D341Med (cell line): ENCODE results near the gene MPRIP.
"Not testable (repeated sequence)": the region's sequence is repeated elsewhere in the genome, so short reads cannot be mapped to it uniquely, and the experiment has no call there.

ENCODE experiments used
- DNase-seq: peaks from one replicate; pipeline ENCODE4 v3.0.0; 2012; ENCODE audit warnings: low spot score

MPRIP gene

DNA sequence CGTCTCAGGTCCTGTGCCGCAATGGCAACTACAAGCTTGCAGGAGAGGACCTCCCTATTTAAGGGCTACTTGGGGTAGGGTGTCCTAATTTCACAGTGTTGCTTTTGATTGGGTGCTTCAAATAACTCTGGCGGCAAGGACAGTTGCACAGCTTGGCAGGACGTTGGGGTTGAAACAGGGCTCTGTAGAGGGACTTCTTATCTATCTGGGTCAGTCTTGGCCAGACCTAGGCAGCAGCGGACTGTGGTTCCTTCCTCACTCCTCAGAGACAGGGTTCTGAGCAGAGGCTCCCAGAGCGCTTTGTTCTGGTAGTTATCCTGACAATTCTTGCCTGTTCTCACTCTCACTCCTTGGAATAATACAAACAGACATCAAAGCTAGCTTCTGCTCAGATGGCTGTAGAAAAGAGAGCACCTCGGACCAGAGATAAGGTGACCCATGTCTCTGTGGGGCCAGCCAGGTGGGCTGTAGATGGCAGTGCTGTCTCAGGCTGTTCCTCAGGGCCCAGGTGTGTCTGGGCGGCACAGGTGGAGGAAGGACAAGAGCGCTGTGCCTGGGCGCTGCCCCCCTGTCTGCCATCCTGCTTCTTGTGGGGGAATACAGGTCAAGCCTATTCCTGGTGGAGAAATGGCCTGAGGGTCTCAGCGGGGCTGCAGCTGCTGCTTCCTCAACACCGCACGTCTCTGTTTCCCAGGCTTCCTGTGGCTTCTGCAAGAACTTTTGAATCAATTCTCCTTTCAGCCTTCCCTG is 102.8 kb downstream of the MPRIP start:
- DNase-seq: no peak

DNA sequence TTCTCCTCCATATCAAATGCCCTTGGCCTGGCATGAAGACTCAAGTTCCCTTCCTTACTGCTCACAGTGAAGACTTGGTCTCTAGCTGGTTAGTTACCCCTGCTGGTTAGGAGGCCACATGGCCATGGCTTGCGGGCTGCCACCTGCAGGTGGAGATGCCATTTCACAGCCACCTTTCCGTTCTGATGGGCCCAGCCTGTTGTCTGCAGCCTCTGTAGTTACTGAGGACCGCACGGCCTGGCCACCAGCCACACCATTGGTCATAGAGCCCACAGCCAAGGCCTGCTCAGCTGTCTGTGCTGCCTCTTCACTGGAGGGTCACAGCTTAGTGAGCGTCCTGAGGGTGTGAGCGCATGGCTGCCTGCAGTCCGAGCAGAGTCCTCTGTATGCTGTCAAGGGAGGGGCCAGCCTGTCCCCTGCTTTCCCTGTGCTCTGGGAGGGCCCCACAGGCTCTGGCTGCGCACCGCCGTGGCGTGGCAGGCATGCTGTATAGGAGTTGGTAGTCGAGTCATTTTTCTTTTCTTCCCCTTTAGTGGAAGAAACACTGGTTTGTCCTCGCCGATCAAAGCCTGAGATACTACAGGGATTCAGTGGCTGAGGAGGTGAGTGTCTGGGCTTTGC is 104.6 kb downstream of the MPRIP start:
- peak; percentile 52 for DNase-seq

DNA sequence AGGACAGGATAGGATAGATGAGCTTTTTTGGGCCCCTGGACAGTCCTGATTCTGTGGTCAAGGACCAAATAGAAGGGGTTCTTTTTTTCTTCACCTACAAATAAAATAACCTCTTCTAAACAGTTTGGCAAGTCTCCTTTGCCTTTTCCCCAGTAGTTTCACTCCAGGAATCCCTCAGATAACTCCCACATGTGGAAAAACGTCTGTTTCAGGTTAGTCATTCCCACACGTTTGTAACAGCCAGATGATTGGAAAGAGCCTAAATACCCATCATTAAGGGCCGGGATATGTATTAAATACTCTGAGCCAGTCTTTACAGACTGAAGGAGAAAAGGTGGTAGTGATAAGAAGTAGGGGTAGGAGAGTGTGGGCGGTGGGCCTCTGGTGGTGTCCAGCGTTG is 105.6 kb downstream of the MPRIP start:
- DNase-seq: no peak

DNA sequence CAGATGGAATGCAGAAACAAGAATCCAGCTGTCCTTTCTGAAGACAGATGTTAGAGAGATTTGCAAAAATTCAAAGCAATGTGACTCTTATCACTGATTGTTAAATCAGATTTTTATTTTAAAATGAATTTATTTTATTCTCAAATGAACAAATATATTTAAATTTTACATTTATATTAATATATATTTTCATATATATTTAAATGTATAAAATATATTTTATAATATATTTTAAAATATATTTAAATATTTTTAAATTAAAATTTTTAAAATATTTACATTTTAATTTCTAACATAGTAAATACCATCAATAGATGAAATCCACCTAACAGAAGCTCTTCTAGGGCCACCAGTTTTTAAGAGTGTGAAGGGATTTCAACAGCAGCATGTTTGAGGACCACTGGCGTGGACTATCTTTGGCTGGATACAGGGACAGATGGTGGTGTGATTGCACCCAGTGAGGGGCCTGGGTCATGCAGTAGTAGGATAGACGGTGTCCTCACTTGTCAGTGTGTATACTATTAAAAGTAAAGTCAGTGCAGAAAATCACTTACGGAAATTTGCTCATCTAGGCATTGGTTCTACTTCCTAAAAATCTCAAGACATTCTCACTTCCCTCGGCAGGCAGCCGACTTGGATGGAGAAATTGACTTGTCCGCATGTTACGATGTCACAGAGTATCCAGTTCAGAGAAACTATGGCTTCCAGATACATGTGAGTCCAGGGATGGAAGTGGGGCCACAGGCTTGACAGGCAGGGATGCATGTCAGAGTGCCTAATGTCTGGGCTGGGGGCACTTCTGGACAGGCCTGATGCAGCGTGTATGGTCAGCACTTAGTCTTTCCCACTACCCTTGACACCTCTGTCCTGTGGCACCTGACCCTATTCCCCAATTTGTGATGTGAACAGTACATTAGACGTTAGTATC is 107.5 kb downstream of the MPRIP start:
- no peak for DNase-seq

DNA sequence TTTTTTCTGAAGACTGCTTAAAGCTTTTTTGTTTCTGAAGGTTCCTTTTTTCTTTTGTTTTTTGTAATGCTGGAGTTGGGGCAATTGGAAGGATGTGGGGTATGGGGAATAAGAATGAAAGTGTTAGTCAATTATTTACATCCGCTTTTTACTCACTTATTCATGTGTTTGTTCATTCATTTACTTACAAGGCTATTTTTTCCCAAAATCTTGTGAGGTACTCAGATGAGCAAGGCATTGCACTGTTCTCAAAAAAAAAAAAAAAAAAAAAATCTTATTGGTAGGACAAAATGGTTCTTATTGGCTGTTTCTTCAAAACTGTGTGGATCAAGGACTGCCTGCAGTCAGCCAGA is 108.2 kb downstream of the MPRIP start:
- DNase-seq: no peak

DNA sequence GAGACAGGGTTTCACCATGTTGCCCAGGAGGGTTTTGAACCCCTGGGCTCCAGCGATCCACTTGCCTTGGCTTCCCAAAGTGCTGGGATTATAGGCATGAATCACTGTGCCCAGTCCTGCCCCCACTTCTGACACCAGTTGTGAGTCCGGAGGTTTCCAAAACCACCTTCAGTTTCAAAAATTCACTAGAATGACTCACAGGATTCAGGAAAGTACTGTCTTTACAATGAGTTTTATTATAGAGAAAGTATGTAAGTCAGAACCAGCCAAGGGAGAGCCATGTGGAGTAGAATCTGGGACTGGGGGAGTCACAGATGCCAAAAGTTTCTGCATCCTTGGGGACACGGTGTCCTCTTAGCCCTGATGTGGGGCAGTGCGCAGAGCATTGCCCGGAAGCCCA is 108.8 kb downstream of the MPRIP start:
- DNase-seq: no peak

DNA sequence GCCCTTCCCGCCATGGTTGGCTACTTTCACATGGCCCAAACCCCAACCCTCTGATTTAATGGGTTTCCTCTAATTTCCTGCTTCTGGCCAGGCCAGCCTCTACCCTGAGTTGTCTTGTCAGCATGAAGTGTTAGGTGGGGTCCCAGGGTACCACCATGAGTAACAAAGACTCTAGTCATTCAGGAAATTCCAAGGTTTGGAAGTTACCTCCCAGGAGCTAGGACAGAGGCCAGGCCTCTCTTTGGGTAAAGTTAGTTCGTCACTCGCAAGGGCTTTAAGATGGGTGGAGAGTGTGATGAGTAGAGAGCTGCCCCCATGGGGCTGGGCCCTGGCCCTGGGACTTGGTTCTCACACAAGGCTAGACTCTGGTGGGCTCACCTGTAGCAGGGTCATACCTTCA is 109.3 kb downstream of the MPRIP start:
- DNase-seq: no peak

DNA sequence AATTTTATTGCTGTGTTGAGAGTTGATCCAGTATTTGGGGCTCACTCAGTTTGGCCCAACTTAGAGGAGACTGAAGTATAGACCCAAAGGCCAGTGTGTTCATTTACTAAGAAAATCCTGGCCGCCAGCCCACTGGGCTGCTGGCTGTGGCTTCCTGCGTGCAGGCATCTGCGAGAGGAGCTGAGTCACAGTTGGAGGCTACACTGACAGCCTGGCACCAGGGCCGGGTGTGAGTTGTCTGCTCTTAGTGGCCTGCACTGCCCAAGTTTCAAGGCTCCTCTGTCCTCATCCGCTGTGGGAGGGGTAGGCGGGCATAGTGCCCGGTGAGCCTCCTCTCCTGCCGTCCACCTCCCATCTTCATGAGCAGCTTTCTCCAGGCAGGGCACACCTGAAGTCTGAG is 109.7 kb downstream of the MPRIP start:
- no peak for DNase-seq

DNA sequence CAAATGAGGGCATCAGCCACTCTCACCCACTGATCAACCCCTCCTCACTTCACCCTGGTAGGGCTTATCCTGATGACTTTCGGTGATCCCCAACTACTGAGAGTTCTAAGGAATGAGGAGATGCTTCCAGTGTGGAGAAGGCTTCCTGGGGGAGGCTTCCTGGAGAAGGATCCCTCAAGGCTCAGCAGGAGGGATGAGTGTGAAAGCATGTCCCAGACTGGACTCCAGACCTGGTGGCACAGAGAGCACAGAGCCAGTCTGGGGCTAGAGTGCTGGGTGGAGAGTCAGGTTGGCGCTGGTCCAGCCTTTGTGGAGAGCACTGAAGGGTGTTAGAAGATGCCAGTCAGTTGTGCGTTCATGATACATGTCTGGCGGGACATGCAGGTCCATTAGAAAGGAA is 110.1 kb downstream of the MPRIP start:
- DNase-seq: no peak

DNA sequence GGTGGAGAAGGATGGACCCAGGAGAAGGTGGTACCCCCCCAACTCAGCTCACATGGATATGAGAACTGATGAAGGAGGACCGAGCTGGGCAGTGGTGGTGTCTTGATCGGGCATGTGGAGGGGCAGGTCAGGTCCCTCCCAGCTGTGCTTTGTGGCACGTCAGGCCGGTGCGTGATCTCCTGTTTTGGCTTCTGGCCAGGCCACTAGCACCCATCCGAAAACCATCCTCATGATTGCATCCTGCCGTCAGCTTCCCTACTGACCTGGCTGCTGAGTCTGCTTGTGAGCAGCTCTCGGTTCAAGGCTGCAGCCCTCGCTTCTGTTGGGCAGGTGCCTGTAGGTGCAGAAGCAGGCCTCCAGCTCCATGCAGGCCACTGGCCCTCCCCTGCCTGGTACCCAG is 110.8 kb downstream of the MPRIP start:
- no peak for DNase-seq

DNA sequence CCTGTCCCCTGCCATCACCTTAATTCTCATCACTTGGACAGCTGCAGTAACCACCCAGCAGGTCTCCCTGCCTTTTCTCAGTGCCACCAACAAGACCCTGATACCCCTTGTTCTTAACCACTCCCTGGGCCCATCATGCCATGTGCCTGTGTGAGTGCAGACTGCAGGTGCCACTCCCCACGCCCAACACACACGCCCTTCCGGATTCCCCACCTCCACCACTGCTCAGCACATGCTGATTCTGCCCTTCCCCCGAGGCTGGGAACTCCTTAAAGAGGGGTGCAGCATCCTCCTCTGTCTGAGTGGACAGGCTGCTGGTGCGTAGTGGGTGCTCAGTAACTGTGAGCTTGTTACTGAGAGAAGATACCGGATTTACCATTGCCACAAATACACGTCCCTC is 111.5 kb downstream of the MPRIP start:
- no peak for DNase-seq

DNA sequence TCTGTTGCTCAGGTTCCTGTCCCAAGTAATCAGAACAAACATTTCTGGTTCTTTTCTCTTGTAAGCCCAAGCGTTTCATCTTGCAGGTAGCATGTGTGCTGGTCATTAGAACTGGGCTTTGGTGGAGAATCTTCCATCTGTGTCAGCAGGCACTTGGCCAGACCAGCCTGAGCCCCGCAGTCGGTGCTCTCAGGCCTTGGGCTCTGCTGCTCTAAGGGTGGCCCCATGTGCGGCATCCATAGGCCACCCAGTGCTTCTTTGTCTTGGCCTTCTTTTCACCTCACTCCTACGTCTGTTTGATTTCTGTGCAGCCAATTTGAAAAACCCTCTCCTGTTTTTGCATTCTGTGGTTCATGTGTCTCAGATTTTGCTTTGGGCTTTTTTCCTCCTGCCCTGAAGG is 112.3 kb downstream of the MPRIP start:
- DNase-seq: no peak

DNA sequence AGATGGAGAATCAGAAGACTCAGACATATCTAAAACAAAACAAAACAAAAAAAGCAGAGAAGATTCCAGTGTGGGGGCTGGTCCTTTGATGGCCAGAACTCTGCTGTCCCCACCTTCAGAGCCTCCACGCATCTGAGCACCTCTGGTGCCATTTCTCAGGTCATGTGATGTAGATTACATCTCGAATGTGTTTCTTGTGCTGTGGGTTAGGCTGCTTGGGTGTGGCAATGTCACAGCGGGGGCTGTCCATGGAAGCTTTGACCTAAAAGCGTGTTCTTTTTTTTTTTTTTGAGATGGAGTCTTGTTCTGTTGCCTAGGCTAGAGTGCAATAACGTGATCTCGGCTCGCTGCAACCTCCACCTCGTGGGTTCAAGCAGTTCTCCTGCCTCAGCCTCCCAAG is 112.7 kb downstream of the MPRIP start:
- no peak for DNase-seq

DNA sequence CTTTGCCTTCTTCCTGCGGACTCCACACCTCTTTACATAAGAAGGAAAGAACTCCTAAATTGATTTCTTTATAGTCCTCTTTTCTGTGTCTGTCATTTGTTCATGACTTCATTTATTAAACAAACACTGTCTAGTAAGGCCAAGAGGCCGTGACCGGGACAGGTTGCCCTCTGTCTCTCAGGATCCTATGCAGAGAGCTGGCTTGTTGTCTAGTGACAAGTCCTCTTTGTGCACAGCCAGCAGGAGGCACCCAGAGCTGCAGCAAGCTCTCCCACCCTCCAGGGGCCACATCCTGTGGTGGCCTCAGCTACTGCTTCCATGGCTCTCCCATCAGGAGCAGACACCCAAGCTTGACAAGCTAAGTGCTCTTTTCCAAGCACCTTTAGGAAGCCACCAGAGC is 113.3 kb downstream of the MPRIP start:
- no peak for DNase-seq

DNA sequence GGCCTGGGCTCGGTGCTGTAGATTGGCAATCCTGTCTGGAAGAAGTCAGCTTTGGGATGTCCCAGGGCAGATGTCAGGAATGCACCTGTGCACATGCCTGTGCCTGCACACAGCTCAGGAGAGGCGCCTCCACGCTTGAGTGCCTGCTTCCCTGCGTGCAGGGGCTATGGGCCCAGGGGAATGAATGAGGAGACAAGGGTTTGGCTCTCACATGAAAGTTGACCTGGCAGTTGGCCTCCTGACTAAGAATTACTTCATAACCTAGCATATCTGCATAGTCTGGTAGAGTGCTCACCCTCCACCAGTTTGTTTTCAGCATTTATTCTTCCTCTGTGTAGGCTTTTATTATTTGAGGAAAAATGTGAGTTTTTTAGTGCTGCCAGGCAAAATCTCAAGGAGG is 113.8 kb downstream of the MPRIP start:
- DNase-seq: no peak

DNA sequence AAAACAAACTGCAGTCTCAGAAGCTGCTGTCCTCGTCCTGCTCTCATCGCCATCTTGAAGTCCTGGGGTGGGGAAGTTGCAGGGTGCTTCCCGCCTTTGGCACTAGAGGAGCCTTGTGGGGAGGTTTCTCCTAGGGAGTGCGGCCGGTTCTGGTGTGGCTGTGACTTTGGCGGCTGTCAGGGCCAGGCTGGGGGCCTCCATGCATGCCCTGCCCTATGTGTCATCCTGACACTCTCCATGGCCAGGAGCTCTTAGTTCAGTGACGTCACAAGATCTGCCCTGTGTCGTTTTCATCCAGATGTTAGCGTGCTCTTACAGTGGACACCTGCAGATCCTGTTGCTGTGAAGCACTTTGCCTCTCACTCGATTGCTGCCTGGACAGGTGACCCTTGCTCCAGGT is 114.3 kb downstream of the MPRIP start:
- no peak for DNase-seq

DNA sequence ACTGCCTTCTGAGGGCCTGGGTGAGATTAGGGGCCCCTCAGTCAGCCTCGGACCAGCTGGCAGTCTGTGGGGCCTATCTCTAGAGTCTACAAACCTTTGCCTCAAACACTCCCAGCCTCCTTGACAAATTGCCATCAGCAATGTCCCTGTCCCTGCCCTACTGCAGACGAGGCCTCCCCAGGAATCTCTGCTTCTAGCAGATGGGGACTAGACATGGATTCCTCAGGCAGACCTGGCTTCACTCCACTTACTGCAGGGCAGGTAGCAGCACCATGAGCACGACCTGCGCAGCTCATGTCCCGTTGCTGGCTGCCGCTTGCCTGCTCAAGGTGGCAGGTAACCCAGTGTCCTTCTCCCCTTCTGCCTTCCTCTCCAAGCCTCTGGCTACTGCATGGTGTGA is 114.8 kb downstream of the MPRIP start:
- no peak for DNase-seq

DNA sequence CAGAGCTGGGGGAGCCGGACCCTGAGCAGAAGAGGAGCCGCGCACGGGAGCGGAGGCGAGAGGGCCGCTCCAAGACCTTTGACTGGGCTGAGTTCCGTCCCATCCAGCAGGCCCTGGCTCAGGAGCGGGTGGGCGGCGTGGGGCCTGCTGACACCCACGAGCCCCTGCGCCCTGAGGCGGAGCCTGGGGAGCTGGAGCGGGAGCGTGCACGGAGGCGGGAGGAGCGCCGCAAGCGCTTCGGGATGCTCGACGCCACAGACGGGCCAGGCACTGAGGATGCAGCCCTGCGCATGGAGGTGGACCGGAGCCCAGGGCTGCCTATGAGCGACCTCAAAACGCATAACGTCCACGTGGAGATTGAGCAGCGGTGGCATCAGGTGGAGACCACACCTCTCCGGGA is 116.2 kb downstream of the MPRIP start:
- not testable (repeated sequence) for DNase-seq

DNA sequence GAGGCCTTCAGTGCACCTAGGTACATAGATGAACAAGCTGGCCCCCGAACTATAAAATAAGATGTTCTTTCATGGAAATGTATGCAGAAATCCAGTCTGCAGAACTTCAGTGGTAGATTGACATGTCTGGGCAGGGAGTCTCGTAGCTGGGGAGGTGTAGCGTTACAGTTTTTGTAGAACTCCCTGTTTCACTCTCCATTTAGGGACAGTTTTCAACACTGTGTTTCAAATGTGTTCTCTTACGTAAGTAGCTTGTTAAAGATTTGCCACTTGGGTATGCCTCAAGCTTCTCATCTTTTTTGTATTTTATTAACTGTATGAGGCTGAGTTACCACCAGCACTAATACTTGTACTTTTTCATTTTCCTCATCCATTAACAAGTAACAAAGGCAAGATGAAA is 117.3 kb downstream of the MPRIP start:
- DNase-seq: no peak

DNA sequence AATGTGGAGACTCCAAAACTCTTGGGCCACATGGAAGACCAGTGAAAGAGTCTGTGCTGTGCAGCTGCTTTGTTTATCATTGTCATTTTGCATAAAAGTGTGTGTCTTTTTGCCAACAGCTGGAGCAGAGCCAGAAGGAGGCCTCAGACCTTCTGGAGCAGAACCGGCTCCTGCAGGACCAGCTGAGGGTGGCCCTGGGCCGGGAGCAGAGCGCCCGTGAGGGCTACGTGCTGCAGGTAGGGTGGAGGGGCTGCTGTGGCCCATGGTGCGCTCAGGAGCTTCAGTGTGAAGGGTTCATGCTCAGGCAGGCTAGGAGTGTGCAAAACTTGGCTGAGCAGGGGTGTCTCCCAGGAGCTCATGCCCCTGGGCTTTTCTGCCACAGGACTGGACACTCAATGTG is 118.9 kb downstream of the MPRIP start:
- no peak for DNase-seq

DNA sequence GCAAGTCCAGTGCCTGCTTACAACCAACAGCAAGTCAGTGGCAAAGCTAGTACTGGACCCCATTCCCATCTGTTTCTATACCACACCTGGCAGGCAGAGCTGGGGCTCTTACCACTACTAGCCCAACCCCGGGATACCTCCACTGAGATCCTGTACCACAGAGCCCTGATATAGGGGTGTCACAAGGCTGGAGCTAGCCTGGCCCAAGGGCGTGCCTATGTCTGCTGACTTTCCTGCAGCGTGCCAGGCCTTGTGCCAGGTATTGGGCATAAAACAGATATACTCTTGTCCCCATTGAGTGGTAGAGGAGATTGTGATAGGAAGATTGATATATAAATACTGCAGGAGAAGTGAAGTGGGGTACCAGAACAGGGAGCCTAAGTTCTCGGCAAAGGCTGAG is 119.5 kb downstream of the MPRIP start:
- no peak for DNase-seq

DNA sequence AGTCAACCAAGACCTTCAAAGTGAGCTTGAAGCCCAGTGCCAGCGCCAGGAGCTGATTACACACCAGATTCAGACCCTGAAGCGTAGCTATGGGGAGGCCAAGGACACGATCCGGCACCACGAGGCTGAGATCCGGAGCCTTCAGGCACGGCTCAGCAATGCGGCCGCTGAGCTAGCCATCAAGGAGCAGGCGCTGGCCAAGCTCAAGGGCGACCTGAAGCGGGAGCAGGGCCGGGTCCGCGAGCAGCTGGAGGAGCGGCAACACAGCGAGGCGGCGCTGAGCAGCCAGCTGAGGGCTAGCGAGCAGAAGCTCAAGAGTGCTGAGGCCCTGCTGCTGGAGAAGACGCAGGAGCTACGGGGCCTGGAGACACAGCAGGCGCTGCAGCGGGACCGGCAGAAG is 121.9 kb downstream of the MPRIP start:
- no peak for DNase-seq

DNA sequence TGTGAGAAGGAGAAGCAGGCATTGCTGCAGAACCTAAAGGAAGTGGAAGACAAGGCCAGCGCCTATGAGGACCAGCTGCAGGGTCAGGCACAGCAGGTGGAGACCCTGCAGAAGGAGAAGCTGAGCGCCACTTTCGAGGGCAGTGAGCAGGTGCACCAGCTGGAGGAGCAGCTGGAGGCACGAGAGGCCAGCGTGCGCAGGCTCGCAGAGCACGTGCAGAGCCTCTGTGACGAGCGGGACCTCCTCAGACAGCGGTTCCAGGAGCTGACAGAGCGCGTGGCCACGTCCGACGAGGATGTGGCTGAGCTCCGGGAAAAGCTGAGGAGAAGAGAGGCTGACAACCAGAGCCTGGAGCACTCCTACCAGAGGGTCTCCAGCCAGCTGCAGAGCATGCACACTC is 122.4 kb downstream of the MPRIP start:
- DNase-seq: no peak
